ENCODE data around the gene PPFIA3.
"Not testable (repeated sequence)": the region's sequence is repeated elsewhere in the genome, so short reads cannot be mapped to it uniquely, and the experiment has no call there.

Gene PPFIA3

DNA sequence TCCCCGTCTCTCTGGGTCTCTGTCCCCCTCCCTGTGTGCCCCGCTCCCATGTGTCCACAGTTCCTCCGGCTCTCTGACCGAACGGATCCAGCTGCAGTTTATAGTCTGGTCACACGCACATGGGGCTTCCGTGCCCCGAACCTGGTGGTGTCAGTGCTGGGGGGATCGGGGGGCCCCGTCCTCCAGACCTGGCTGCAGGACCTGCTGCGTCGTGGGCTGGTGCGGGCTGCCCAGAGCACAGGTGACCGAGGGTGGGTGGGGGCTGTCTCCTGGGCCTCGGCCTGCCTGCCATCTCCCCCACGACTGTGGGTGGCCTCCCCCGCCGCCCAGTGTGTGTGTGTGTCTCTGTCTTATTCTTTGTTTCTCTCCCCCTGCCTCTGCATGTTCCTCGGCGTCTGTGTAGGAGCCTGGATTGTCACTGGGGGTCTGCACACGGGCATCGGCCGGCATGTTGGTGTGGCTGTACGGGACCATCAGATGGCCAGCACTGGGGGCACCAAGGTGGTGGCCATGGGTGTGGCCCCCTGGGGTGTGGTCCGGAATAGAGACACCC lies 48.6 kb downstream of the PPFIA3 start:
- Mint-ChIP-seq H3K9me3 (no peaks in the 10 kb centered on the region), H3K4me1 (no peaks in the 10 kb centered on the region), H3K27me3 (ENCODE audit: low read depth) (no peaks in the 10 kb centered on the region), H3K27ac (no peak overlapping the region), H3K36me3 (ENCODE audit: low read depth) (peaks cover 9% of the 10 kb centered on the region), H3K4me3 (no peak overlapping the region)
- TF ChIP-seq, protein P1, sequence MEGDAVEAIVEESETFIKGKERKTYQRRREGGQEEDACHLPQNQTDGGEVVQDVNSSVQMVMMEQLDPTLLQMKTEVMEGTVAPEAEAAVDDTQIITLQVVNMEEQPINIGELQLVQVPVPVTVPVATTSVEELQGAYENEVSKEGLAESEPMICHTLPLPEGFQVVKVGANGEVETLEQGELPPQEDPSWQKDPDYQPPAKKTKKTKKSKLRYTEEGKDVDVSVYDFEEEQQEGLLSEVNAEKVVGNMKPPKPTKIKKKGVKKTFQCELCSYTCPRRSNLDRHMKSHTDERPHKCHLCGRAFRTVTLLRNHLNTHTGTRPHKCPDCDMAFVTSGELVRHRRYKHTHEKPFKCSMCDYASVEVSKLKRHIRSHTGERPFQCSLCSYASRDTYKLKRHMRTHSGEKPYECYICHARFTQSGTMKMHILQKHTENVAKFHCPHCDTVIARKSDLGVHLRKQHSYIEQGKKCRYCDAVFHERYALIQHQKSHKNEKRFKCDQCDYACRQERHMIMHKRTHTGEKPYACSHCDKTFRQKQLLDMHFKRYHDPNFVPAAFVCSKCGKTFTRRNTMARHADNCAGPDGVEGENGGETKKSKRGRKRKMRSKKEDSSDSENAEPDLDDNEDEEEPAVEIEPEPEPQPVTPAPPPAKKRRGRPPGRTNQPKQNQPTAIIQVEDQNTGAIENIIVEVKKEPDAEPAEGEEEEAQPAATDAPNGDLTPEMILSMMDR (IDR thresholded peaks at IDR 0.05; ENCODE audit: unreplicated experiment in 3 of 3) = no peak

DNA sequence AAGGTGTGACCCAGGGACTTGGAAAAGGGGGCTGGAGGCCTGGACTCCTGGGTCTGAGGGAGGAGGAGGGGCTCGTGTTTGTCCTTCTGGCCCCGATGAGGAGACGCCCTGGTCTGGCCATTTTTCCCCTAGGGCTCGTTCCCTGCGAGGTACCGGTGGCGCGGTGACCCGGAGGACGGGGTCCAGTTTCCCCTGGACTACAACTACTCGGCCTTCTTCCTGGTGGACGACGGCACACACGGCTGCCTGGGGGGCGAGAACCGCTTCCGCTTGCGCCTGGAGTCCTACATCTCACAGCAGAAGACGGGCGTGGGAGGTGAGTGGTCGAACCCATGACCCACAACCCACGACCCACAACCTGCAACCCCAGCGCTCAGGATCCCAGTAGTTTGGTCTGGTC lies 49.1 kb downstream of the PPFIA3 start:
- H3K27ac Mint-ChIP-seq = no peak overlapping the region
- H3K4me3 Mint-ChIP-seq = no peak overlapping the region
- H3K27me3 Mint-ChIP-seq (ENCODE audit: low read depth) = no peaks in the 10 kb centered on the region
- H3K9me3 Mint-ChIP-seq = no peaks in the 10 kb centered on the region
- peaks cover 9% of the 10 kb centered on the region for H3K36me3 Mint-ChIP-seq (ENCODE audit: low read depth)
- H3K4me1 Mint-ChIP-seq = no peaks in the 10 kb centered on the region
- TF ChIP-seq, protein P1 (IDR thresholded peaks at IDR 0.05; ENCODE audit: unreplicated experiment in 3 of 3) = no peak

DNA sequence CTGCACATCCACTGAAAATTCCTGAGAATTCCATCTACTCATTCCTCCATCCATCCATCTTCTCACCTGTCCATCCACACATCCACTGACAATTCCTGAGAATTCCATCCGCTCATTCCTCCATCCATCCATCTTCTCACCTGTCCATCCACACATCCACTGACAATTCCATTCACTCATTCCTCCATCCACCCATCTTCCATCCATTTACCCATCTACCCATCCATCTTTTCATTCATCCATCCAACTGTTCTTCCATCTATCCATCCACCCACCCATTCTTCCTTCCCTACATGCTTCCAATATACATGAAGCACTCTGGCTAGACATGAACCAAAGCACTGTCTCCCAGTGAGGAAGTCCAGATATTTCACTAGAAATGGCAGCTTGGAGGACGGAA lies 53.9 kb downstream of the PPFIA3 start:
- H3K4me1 Mint-ChIP-seq = no peaks in the 10 kb centered on the region
- no peak overlapping the region for H3K27ac Mint-ChIP-seq
- TF ChIP-seq, protein P1 (IDR thresholded peaks at IDR 0.05; ENCODE audit: unreplicated experiment in 3 of 3) = no peak
- H3K27me3 Mint-ChIP-seq (ENCODE audit: low read depth) = no peaks in the 10 kb centered on the region
- peaks cover 16% of the 10 kb centered on the region for H3K36me3 Mint-ChIP-seq (ENCODE audit: low read depth)
- H3K4me3 Mint-ChIP-seq = no peak overlapping the region
- no peaks in the 10 kb centered on the region for H3K9me3 Mint-ChIP-seq

DNA sequence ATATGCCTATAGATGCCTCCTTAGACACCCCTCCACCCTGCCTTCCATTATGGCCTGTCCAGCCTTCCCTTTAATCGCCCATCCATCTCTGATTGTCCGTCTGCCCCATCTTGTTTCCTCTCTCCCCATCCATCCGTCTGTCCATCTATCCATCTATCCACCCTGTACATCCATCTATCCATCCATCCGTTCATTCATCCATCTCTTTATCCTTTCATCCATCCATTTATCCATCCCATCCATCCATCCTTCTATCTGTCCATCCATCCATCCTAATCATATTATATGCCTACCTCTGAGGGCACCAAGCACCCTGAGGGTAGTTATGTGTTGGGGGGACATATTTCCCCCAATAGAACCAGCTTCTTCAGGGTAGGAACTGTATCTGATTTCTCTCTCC lies 61.3 kb downstream of the PPFIA3 start:
- peaks cover 9% of the 10 kb centered on the region for H3K9me3 Mint-ChIP-seq
- H3K27ac Mint-ChIP-seq = no peak overlapping the region
- TF ChIP-seq, protein P1 (IDR thresholded peaks at IDR 0.05; ENCODE audit: unreplicated experiment in 3 of 3) = no peak
- H3K36me3 Mint-ChIP-seq (ENCODE audit: low read depth) = peaks cover 48% of the 10 kb centered on the region
- H3K27me3 Mint-ChIP-seq (ENCODE audit: low read depth) = no peaks in the 10 kb centered on the region
- no peak overlapping the region for H3K4me3 Mint-ChIP-seq
- H3K4me1 Mint-ChIP-seq = no peaks in the 10 kb centered on the region

DNA sequence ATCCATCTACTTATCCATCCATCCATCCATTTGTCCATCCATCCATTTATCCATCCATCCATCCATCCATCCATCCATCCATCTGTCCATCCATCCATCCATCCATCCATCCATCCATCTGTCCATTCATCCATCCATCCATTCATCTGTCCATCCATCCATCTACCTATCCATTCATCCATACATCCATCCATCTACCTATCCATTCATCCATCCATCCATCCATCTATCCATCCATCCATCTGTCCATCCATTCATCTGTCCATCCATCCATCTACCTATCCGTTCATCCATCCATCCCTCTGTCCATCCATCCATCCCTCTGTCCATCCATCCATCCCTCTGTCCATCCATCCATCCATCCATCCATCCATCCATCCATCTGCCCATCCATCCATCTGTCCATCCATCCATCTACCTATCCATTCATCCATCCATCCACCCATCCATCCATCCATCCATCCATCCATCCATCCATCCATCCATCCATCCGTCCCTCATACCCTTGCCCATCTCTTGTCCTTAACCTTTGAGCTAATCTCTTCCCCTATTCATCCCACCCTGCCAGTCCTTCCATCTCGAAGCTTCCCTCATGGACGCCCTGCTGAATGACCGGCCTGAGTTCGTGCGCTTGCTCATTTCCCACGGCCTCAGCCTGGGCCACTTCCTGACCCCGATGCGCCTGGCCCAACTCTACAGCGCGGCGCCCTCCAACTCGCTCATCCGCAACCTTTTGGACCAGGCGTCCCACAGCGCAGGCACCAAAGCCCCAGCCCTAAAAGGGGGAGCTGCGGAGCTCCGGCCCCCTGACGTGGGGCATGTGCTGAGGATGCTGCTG lies 62.9 kb downstream of the PPFIA3 start:
- H3K27ac Mint-ChIP-seq; H3K9me3 Mint-ChIP-seq; H3K27me3 Mint-ChIP-seq (ENCODE audit: low read depth); H3K4me3 Mint-ChIP-seq; H3K4me1 Mint-ChIP-seq: not testable (repeated sequence)
- peaks cover 54% of the 10 kb centered on the region for H3K36me3 Mint-ChIP-seq (ENCODE audit: low read depth)

DNA sequence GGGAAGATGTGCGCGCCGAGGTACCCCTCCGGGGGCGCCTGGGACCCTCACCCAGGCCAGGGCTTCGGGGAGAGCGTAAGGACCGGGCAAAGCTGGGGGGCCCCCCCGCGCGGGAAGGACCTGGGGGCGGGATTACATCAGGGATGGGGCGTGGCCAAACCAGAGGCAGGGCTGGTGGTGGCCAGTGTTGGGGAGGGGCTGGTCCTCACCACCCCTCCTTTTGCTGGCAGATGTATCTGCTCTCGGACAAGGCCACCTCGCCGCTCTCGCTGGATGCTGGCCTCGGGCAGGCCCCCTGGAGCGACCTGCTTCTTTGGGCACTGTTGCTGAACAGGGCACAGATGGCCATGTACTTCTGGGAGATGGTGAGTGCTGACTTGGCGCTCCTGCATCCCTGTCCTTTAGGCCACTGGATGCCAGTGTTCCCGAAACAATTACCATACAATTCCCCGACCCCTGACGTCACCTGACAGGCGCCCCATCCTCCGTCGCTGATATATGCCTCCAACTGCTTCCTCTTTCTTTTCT lies 63.6 kb downstream of the PPFIA3 start:
- Mint-ChIP-seq H3K27ac (no peak overlapping the region), H3K36me3 (ENCODE audit: low read depth) (peaks cover 60% of the 10 kb centered on the region), H3K4me1 (no peaks in the 10 kb centered on the region), H3K9me3 (peaks cover 9% of the 10 kb centered on the region), H3K4me3 (no peak overlapping the region), H3K27me3 (ENCODE audit: low read depth) (no peaks in the 10 kb centered on the region)
- TF ChIP-seq, protein P1 (IDR thresholded peaks at IDR 0.05; ENCODE audit: unreplicated experiment in 3 of 3) = no peak

Measured in nephron (organoid).